Midbrain (tissue), 1 donor: ENCODE data around the gene TRIM47.
A peak's percentile ranks its signal among the peaks of the same experiment; 100 is the strongest.

Experiments used
- DNase-seq: peaks from one replicate; lab custom pipeline; 2025; lab: John Stamatoyannopoulos, UW

The TRIM47 gene

DNA sequence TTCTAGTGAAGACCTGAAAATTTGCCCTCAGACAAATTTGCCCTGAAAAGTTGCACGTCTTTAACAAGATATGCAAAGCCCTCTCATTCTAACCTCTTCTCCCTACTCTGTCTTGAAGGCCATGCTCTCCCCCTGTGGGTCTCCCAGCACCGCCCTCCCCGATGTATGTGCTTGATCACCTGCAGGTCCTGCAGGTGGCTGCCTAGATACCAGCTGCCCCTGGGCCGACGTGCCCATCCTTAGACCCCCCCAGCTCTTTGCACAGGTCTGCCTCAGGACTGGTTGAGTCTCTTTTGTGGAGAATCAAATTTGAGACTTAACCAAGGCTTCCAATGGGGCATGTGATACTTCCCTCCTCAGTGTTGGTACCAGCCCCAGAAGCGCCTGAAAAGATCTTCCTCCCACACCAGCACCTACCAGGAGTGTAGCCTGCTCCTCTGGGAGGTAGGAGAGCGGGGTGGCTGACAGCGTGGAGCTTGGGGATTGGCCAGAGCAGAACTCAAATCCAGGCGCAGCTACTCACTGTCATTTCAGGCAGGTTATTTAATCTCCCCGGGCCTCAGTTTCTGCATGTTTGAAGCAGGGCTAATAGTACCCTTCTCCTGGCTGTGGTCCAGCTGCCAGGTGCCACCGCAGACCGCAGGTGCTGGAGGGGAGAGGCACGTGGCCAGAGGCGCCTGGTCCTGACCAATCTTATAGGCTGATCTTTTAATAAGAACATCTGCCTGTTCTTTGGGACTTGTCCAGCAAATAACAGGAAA, 30.9 kb upstream of the TRIM47 start:
- no peak for DNase-seq

DNA sequence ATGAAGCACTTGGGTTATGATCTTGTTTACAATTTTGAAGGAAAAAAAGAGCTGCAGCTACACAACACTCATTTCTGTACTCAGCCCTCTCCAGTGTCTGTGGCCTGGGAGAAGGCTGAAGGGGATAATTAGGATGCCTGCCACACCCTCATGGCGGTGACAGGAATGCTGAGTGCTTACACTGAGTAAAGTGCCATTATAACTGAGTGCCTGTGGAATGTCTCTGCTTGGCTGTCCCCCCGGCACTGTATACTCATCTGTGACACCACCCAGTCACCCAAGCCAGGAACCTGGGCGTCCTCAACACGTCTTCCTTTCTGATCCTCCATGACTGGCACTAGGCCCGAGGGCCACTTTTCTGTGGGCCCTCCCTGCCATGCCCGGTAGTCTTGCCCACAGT, 29.8 kb upstream of the TRIM47 start:
- DNase-seq: no peak

DNA sequence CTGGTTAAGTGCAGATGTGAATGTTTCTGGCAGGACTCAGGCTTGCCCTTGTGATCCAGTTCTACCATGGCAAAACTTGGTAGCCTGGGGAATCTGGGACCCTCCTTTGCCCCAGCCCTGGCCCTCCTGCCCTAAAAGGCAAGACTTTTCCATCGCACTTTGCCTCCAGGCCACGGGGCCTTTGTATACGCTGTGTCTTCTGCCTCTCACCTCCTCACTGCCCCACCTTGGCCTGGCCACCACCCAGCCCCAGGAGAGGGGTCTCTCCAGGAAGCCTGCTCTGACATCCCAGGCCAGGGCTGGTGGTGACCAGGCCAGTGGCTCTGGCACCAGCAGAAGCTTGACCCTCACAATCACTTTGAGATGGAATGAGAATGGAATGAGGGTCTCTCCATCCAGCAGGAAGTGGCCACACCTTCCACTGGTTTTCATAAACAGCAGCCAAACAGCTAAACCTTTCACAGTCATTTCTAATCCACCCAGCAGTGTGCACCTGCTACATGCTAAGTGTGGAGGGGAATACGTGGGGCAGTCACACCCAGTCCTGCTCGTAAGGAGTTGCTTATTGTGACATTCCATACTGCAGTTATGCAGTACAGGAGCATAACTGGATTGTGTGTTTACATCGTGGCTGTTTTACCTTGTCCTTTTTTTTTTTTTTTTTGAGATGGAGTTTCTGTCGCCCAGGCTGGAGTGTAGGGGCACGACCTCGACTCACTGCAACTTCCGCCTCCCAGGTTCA, 27.9 kb upstream of the TRIM47 start:
- DNase-seq: no peak

GRCh38 chr17:75904749-75905521, 26.6 kb upstream of the TRIM47 start, which contains the start of gene MRPL38:
MRPL38 (minus strand) TSS chr17:75904884; CDS start chr17:75904875, 9 bp downstream.
- peak; percentile 88 for DNase-seq

GRCh38 chr17:75902406-75902805, 24.0 kb upstream of the TRIM47 start:
- no peak for DNase-seq

DNA sequence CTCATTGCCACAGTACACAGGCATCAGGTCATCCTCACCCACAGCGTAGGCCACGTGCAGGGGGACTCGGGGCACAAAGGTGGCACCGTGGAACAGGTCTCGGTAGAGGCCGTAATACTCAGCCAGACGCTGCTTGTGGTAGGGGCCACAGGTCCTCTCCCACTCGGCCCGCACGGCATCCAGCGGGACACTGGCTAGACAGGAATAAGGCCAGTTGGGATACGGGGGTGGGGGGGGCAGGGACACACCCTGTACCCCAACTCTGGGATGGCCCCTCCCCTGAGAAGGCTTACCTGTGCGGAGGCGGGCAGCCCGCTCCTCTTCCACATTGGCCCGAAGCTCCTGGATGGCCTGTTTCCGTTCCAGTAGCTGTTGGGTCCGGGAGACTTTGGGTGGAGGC, 23.3 kb upstream of the TRIM47 start:
- DNase-seq: no peak

GRCh38 chr17:75900691-75901533, 22.5 kb upstream of the TRIM47 start:
- no peak for DNase-seq

DNA sequence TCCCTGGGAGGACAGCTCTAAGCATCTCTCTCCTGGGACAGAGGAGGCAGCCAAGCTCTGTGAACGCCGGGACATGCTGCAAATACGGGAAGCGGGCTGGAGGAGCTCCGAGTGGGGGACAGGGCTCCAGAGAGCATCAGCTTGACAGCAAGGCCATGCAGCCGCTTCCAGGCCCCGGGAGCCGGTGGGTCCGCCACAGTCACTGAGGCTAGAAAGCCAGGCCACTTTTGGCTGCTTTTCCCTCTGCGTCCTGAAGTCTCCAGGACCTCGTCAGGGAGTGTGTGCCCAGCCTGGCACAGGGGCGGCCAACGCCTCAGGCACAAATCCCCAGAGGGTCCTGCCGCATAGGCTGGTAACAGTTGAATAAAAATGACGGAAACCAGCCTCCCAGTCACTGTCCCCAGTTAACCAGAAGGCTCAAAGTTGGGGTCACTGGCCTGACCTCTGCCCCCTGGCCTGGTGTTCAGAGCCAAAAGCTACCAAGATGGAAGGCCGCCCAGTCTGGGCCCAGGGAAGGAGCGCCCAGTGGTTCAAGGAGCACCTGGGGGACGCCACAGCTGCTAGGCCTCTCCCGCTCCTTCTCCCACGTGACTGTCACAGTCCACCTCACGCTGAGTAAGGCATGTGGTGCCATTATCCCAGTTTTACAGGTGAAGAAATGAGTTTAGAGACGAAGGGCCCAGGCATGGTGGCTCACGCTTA, 21.5 kb upstream of the TRIM47 start:
- no peak for DNase-seq

DNA sequence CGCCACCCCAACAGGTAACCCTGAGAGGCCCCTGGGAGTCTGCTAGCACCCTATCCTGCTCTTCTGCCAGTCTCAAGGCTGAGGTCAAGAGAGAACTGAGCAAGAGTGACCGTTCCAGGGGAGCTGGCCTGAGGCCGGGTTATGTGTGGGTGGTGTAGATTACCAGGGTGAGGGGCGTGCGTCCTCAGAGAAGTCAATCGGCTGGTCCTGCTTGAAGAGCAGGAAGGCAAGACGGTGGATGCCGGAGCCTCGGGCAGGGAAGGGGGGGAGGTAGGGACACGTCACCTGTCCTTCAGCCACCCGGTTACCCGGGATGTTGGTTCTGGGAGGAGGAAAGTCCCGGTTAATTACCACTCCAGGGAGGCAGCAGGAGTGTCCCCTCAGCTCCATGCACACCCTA, 21.0 kb upstream of the TRIM47 start:
- DNase-seq: no peak

DNA sequence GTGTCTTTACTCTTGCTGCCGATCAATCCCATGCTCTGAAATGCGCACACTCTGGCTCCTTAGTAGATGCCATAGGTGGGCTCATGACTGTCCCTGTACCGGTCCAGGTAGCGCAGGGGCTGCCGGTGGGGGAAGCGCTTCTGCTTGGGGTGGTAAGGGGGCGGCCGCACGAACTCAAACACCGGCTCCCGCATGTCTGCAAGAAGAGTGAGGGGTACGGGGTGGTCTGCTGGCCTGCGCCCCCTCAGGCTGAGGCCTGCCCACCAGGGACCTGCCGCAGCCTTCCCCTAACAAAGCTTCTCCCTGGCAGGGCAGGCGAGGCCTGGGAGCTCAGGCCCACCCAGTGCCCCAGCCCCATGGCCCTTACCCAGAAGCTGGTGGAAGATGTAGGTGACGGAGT, 20.4 kb upstream of the TRIM47 start:
- DNase-seq: no peak

DNA sequence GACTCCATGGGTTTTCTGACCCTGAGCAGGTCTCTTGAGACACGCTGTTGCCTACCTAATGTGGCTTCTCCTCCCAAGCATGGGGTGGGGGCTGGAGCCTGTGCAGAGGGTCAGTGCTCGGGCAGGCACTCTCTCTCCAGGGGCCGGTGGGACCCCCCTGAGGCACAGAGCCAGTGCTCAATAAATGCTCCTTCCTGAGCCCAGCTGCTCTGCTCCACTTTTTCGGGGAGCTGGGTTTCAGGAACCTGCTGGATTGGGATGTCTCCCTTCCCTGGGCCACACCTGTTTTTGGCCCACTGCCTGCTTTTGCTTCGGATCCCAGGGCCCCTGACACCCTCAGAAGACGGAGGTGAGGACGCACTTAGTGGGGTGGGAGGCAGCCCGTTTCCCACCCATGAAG, 19.7 kb upstream of the TRIM47 start:
- DNase-seq: no peak

DNA sequence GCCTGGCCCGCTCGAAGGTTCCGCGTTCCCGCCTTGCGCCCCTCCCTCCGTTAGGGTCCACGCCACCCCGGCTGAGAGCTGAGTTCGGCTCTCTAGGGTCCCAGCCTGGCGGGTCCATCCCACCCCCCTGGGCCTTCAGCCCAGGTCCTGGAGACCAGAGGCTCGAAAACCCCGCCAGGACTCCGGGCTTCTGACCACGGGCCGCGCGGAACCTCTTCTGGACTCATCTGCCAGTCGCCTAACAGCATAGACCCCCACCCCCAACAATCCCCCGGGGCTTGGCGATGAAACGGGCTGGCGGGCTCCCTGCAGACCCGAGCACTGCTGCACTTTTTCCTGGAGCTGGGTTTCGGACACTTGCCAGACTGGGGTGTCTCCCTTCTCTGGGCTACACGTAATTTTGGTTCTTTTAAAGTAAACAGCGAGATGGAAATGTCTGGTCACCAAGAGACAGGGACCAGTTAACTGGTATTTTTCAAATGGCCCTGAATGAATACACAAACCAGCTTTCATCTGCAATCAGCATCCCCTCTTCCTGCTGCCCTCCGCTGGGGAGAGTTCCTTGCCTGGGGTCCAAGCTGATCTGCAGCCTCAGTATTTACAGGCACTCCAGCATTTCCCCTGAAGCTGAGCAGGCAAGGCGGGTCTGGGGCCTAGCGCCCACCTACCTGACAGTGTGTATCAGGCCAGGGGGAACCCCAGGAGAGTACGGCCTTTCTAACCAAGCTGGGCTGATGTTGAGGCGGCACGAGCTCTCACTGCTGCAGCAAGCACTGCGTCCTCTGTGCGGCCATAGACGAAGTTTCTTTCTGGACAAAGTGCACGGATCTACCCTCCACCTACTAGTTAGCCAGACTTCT, 19.0 kb upstream of the TRIM47 start:
- DNase-seq: no peak

DNA sequence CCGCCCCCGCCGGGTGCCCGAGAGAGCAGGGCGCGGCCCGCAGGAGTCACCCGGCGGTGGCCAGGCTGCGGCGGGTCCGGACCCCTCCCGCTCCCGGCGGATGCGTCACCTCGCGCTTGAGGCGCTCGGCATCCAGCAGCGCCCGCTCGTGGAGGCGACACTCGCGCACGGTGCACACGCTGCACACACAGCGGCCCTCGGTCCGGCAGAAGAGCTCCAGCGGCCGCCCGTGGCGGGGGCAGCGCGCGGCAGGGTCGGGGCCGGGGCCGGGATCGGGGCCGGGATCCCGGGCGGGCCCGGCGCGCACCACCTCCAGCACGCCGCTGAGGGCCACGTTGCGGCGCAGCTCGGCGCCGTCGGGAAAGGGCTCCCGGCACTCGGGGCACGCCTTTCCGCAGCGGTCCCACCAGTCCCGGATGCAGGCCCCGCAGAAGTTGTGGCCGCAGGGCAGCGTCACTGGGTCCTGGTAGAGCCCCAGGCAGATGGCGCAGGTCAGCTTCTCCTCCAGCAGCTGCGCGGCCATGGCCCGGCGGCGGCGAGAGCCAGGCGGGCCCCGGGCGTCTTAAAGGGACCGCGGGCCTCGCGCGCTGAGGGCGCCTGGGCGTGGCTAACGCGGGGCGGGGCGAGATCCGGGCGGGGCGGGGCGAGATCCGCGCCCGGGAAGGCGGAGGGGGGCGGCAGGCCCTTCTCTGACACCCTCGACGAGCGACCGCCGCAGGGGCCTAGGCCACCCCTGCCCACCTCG, 18.2 kb upstream of the TRIM47 start, which contains the start of gene TRIM65:
Gene TRIM65, minus strand, starts transcription at position 537 of the 745 bp plus-strand sequence. Its CDS starts 14 bp downstream, at position 523.
- peak; percentile 85 for DNase-seq

- DNase-seq: no peak
These were observed 17.2 kb upstream of the TRIM47 start for GRCh38 chr17:75895370-75896155.

DNA sequence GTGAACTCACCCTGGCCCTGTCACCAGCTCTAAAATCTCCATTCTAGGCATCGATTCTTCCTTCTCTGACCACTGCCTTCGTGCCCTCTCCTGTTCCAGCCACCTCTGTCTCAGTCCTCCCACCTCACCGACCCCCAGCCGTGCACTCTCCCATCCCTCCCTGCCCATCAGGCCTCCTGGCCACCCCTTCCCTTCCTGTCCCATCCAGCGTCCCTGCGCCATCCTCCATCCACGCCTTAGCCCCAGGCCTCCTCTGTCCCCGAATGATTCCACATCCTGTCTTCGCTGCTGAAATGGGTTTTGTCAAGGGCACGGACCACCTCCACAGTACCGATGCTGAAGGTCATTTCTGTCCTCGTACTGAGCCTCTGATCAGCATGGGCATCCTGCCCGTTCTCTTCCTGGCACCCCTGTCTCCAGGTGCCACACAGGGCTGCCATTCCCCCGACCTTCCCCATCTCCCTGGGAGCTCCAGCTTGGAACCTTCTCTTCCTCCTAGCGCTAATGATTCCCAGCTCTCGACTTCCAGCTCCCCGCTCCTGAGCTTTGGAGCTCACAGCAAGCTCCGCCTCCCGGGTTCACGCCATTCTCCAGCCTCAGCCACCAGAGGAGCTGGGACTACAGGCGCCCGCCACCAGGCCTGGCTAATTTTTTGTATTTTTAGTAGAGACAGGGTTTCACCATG, 15.8 kb upstream of the TRIM47 start:
- no peak for DNase-seq

- no peak for DNase-seq
These were observed 15.1 kb upstream of the TRIM47 start for GRCh38 chr17:75893305-75894048.
